Endodermal cell (in vitro differentiated cells): ENCODE measurements around the gene STK11. TPM values are rescaled to one million over a fixed set of nuclear protein-coding genes. Genes with fewer than 3 reads are reported as not detected.
A peak's percentile ranks its signal among the peaks of the same experiment; 100 is the strongest.

Experiments
- DNase-seq: peaks from one replicate; pipeline ENCODE4 v3.0.0-alpha.2; 2017
- H3K27ac ChIP-seq: 2 replicates; pipeline ENCODE4 v1.5.1; 2013; ENCODE audit warnings: mild to moderate bottlenecking, low read depth, low read length, moderate library complexity
- H3K27me3 ChIP-seq: 2 replicates; pipeline ENCODE4 v1.6.1; 2013; ENCODE audit warnings: mild to moderate bottlenecking, low read length, moderate library complexity; ENCODE audit not compliant: insufficient read depth, control insufficient read depth, poor library complexity, severe bottlenecking
- H3K36me3 ChIP-seq: 2 replicates; pipeline ENCODE4 v1.7.0; 2013; ENCODE audit warnings: mild to moderate bottlenecking, low read length, moderate library complexity; ENCODE audit not compliant: control insufficient read depth, insufficient read depth
- H3K4me1 ChIP-seq: one replicate; pipeline ENCODE4 v1.7.0; 2013; ENCODE audit warnings: low read length; ENCODE audit not compliant: control insufficient read depth, insufficient read depth
- H3K4me3 ChIP-seq: 2 replicates; pipeline ENCODE4 v1.5.1; 2013; ENCODE audit warnings: mild to moderate bottlenecking, low read length, moderate library complexity
- H3K9ac ChIP-seq: 2 replicates; pipeline ENCODE4 v1.6.1; 2013; ENCODE audit warnings: mild to moderate bottlenecking, low read length, moderate library complexity; ENCODE audit not compliant: poor library complexity, severe bottlenecking; ENCODE audit errors: extremely low read depth
- H3K9me3 ChIP-seq: 2 replicates; pipeline ENCODE4 v1.6.1; 2013; ENCODE audit warnings: mild to moderate bottlenecking, low read length, moderate library complexity; ENCODE audit not compliant: control insufficient read depth
- H3K27ac Mint-ChIP-seq: 2 replicates; pipeline ENCODE4 v1.8.0; 2020; ENCODE audit warnings: mixed read lengths
- H3K27me3 Mint-ChIP-seq: 2 replicates; pipeline ENCODE4 v1.8.0; 2021; ENCODE audit warnings: mild to moderate bottlenecking, mixed read lengths; ENCODE audit not compliant: insufficient read depth
- H3K36me3 Mint-ChIP-seq: 2 replicates; pipeline ENCODE4 v1.8.0; 2020; ENCODE audit warnings: low read depth, mixed read lengths
- H3K4me1 Mint-ChIP-seq: 2 replicates; pipeline ENCODE4 v1.8.0; 2020; ENCODE audit warnings: mixed read lengths
- H3K4me3 Mint-ChIP-seq: 2 replicates; pipeline ENCODE4 v1.8.0; 2020; ENCODE audit warnings: mild to moderate bottlenecking, moderate library complexity, mixed read lengths
- H3K9me3 Mint-ChIP-seq: 2 replicates; pipeline ENCODE4 v1.8.0; 2020; ENCODE audit warnings: mild to moderate bottlenecking, mixed read lengths
- CTCF ChIP-seq: fragments of 200-600 bp; sonication (generic); conservative IDR thresholded peaks from 2 replicates; pipeline ENCODE4 v1.5.0; 2021; ENCODE audit warnings: antibody characterized with exemption, mild to moderate bottlenecking
- WGBS, 2 experiments: methylation state at CpG; one replicate each; pipeline versions ENCODE4 v1.1.5 to v1.1.7; 2013; ENCODE audit warnings: missing lambda C conversion rate in 2 of 2, mixed read lengths in 1 of 2; ENCODE audit not compliant: insufficient coverage in 1 of 2, insufficient read length in 1 of 2; 5-methylcytosine and 5-hydroxymethylcytosine counted together
- total RNA-seq, 2 donors: library from RNA; stranded (reverse); fragmentation: NEBNext Ultra II Directional in 1 of 2; extraction: Animal tissue kit (Norgen Biotek cat#: 25700) in 1 of 2; gene quantifications; 2 replicates in 1 of 2; 3 replicates in 1 of 2; pipeline ENCODE4 v1.2.1, GENCODE V29; 2021

The STK11 gene
- total RNA-seq, 2 donors from 2014 or later, result 78.8 to 81.4 TPM

DNA sequence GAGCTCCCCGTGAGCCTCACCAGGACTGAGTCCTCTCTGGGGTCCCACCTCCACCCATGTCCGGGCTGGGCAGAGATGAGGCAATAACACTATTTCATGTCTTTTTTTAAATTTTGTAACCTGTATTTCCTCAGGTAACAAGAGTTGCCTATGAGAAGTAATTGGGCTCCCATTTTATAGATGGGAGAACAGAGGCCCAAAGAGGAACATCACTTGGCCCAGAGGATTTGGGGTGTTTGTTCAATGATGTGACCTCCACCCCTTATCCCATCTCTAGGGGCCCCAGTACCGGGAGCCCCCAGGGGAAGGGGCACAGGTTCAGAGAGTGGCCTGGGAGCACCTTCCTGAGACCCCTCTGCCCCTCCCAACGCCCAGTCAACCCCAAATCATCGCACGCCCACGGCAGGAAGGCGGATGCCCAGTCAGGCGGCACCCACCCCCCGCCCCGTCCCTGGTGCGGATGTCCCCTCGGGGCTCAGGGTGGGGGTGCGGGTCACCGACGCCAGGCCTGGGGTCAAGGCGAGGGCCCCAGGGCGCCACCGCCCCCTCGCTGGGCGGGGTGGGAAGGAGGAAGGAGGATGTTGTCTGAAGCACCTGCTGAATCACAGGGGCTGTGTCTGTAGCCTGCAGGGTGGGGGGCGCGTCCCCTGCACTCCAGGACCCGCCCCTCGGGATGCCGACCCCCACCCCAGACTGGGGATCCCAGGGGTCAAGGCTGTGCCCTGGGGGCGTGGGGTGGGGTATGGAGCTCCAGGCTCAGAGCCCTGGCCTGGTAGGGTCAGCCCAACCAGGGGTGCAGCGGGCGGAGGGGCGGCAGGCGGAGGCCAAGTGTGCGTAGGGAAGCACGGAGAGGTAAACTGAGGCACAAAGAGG, 54.5 kb downstream of the STK11 start:
- Mint-ChIP-seq H3K4me1 (peaks cover 36% of the 10 kb centered on the region), H3K36me3 (peaks cover 32% of the 10 kb centered on the region), H3K4me3 (peak overlapping the region; percentile 70), H3K27me3 (no peaks in the 10 kb centered on the region), H3K27ac (peak overlapping the region; percentile 90), H3K9me3 (no peaks in the 10 kb centered on the region)
- H3K27ac ChIP-seq, result peak overlapping the region; percentile 86
- peak overlapping the region; percentile 26 for H3K9ac ChIP-seq
- peaks cover 17% of the 10 kb centered on the region for H3K4me1 ChIP-seq
- H3K27me3 ChIP-seq, result no peaks in the 10 kb centered on the region
- peaks cover 31% of the 10 kb centered on the region for H3K36me3 ChIP-seq
- no peak overlapping the region for H3K4me3 ChIP-seq
- H3K9me3 ChIP-seq, result no peaks in the 10 kb centered on the region
- WGBS, 2 experiments, result 37 to 38% methylated on average over 10 to 33 of the region's 33 CpGs
- no peak for TF ChIP-seq CTCF
- no peak for DNase-seq

DNA sequence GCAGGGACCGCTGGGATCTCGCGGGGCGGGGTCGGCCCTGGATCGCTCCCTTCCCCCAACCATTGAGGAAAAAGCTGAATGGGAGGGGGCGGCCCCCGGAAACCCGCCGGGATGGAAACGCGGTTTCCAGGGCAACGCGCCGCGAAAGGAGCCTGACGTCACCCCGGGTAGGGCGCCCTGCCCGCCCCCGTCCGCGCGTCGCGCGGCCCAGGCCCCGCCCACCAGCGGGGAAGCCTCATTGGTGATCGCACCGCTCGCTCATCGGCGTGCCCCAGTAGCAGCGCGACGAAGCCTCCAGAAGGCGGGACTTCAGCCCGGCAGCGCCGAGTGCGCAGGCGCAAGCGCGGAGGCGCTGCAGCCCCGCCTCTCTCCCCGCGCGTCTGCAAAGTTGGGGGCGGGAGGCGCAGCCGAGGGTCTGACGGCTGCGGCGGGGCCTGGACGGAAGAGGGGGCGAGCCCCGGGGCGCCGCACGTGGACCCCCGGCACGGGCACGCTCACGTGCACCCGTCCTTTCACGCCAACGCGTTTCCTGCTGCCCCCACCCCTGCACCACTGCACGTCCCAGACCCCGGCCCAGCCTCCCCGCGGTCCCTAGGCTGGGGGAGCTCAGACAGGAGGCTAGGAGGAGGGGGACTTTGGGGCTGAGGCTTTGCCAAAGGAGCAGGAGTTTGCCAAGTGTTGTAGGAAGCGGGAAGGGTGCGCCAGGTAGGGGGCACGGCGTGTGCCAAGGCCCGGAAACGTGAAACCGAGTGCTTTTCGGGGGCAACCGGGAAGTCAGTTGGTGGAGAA, 55.4 kb downstream of the STK11 start:
- Histone ChIP-seq H3K27ac (peak overlapping the region; percentile 86), H3K9ac (peak overlapping the region; percentile 85), H3K4me1 (peaks cover 22% of the 10 kb centered on the region), H3K27me3 (no peaks in the 10 kb centered on the region), H3K4me3 (peak overlapping the region; percentile 84), H3K9me3 (no peaks in the 10 kb centered on the region), H3K36me3 (peaks cover 22% of the 10 kb centered on the region)
- 1% methylated on average over 29 to 83 of the region's 83 CpGs for WGBS, 2 experiments
- H3K4me1 Mint-ChIP-seq, result peaks cover 43% of the 10 kb centered on the region
- H3K27ac Mint-ChIP-seq, result peak overlapping the region; percentile 94
- peaks cover 24% of the 10 kb centered on the region for H3K36me3 Mint-ChIP-seq
- H3K27me3 Mint-ChIP-seq, result no peaks in the 10 kb centered on the region
- peak; percentile 98 for DNase-seq
- H3K9me3 Mint-ChIP-seq, result no peaks in the 10 kb centered on the region
- no peak for TF ChIP-seq CTCF
- H3K4me3 Mint-ChIP-seq, result peak overlapping the region; percentile 70

- peak overlapping the region; percentile 85 for H3K9ac ChIP-seq
- H3K36me3 Mint-ChIP-seq, result peaks cover 19% of the 10 kb centered on the region
- peak; percentile 57 for TF ChIP-seq CTCF
- no peaks in the 10 kb centered on the region for H3K9me3 Mint-ChIP-seq
- WGBS, 2 experiments, result 25 to 32% methylated on average over 13 to 14 of the region's 14 CpGs
- DNase-seq, result peak; percentile 82
- peaks cover 43% of the 10 kb centered on the region for H3K4me1 Mint-ChIP-seq
- no peaks in the 10 kb centered on the region for H3K27me3 ChIP-seq
- no peaks in the 10 kb centered on the region for H3K27me3 Mint-ChIP-seq
- H3K27ac ChIP-seq, result peak overlapping the region; percentile 81
- peak overlapping the region; percentile 70 for H3K4me3 Mint-ChIP-seq
- no peaks in the 10 kb centered on the region for H3K9me3 ChIP-seq
- peak overlapping the region; percentile 84 for H3K4me3 ChIP-seq
- peaks cover 20% of the 10 kb centered on the region for H3K36me3 ChIP-seq
- H3K4me1 ChIP-seq, result peaks cover 24% of the 10 kb centered on the region
- H3K27ac Mint-ChIP-seq, result peak overlapping the region; percentile 94
These were observed 55.9 kb downstream of the STK11 start for GRCh38 chr19:1261538-1261797.
